Measurements from ENCODE around the gene FOSL2.

DNA sequence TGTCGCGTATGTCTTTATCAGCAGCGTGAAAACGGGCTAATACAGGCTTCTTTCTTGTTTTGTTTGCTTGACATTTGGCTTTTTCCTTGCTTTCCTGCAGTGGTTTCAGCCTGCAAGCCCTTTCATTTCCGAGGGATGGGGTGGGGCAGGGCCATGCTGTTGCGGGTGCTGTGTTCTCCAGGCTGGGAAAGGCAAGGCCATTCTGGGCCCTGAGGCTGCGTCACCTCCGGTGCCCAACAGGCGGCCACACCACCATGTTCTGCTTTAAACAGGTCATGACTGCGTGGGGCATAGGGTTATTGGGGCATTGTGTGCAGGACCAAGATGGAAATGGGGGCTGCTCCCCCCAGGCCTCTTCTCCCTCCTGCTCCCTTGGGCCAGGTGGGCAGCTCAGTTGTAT lies 64.6 kb downstream of the FOSL2 start:
- TF ChIP-seq POLR2A (IDR thresholded peaks at IDR 0.05; ENCODE audit: low read length) (no peak), GATA1 (IDR thresholded peaks at IDR 0.05; ENCODE audit: low read depth, low read length) (no peak)

Measured in erythroblast (primary cell).